ENCODE measurements around the gene KLHL29.

Gene KLHL29

DNA sequence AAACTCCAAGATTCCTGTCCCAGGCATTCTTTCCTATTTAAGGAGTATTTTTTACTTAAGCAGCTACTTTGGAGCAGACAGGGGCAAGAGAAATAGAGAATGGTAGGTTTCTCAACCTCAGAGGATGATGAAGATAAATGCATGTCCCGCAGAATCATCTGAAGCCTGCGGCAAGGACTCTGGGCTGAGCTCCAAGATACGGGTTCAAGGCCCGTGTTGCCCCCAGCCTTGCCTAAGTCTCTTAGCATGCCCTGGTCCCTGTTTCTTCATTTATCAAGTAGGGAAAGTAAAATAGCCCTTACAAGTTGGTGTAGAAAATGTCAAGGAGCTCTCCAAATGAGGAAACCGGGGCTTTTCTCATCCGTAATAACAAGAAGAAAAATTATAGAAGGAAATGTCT, 214.0 kb downstream of the KLHL29 start:
- no peak overlapping the region for H3K4me2 ChIP-seq (ENCODE audit: insufficient read depth, low read length)
- no peak overlapping the region for H3K27ac ChIP-seq (ENCODE audit: low read length)
- no peak for TF ChIP-seq EZH2 (IDR thresholded peaks at IDR 0.05; ENCODE audit: borderline replicate concordance, low read depth, low read length, severe bottlenecking)
- TF ChIP-seq, protein P1, sequence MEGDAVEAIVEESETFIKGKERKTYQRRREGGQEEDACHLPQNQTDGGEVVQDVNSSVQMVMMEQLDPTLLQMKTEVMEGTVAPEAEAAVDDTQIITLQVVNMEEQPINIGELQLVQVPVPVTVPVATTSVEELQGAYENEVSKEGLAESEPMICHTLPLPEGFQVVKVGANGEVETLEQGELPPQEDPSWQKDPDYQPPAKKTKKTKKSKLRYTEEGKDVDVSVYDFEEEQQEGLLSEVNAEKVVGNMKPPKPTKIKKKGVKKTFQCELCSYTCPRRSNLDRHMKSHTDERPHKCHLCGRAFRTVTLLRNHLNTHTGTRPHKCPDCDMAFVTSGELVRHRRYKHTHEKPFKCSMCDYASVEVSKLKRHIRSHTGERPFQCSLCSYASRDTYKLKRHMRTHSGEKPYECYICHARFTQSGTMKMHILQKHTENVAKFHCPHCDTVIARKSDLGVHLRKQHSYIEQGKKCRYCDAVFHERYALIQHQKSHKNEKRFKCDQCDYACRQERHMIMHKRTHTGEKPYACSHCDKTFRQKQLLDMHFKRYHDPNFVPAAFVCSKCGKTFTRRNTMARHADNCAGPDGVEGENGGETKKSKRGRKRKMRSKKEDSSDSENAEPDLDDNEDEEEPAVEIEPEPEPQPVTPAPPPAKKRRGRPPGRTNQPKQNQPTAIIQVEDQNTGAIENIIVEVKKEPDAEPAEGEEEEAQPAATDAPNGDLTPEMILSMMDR (IDR thresholded peaks at IDR 0.05; ENCODE audit: borderline replicate concordance, extremely low read depth, low read length, poor library complexity, severe bottlenecking): no peak
- H3K79me2 ChIP-seq (ENCODE audit: insufficient read depth, low read length): no peaks in the 10 kb centered on the region
- no peak overlapping the region for H2AFZ ChIP-seq (ENCODE audit: low read depth, low read length)
- no peaks in the 10 kb centered on the region for H3K9me3 ChIP-seq (ENCODE audit: insufficient read depth, low read length, severe bottlenecking)
- no peak overlapping the region for H3K9ac ChIP-seq (ENCODE audit: low read depth, low read length)
- H3K4me3 ChIP-seq (ENCODE audit: low read depth in 1 of 2, low read length in 2 of 2): no peak overlapping the region
- no peak for DNase-seq
- H4K20me1 ChIP-seq (ENCODE audit: insufficient read depth, low read length): 0 out of 2 replicates have a peak, but pooled peaks cover 4% of the 10 kb centered on the region
- no peak for ATAC-seq (ENCODE audit: insufficient read depth, low read depth)
- no peaks in the 10 kb centered on the region for H3K36me3 ChIP-seq (ENCODE audit: insufficient read depth, low read length)
- H3K4me1 ChIP-seq (ENCODE audit: insufficient read depth, low read length): no peaks in the 10 kb centered on the region
- peaks cover 5% of the 10 kb centered on the region for H3K27me3 ChIP-seq (ENCODE audit: insufficient read depth, low read length, poor library complexity)

DNA sequence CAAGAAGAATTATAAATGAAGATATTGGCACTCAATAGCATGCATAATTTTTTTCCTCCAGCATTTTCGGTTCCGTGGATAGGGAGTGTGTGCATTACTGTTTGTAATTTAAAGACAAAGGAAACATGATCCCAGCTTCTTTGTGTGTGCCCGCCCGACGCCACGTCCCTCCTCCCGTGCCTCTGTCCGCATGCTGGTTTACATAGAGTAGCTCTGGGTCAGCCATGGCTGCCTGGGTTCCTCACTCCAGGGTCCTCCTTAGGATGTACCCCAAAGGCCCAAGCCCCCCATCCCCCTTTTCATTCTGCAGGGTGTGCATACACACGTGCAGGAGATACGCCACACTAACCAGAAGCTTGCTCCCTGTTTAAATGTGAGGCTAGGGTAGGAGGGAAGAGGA, 214.7 kb downstream of the KLHL29 start:
- Histone ChIP-seq H2AFZ (ENCODE audit: low read depth, low read length) (no peak overlapping the region), H3K79me2 (ENCODE audit: insufficient read depth, low read length) (no peaks in the 10 kb centered on the region), H3K27me3 (ENCODE audit: insufficient read depth, low read length, poor library complexity) (peaks cover 5% of the 10 kb centered on the region), H3K36me3 (ENCODE audit: insufficient read depth, low read length) (no peaks in the 10 kb centered on the region), H3K9ac (ENCODE audit: low read depth, low read length) (no peak overlapping the region), H3K4me1 (ENCODE audit: insufficient read depth, low read length) (no peaks in the 10 kb centered on the region), H4K20me1 (ENCODE audit: insufficient read depth, low read length) (0 out of 2 replicates have a peak, but pooled peaks cover 4% of the 10 kb centered on the region), H3K4me2 (ENCODE audit: insufficient read depth, low read length) (no peak overlapping the region), H3K9me3 (ENCODE audit: insufficient read depth, low read length, severe bottlenecking) (no peaks in the 10 kb centered on the region), H3K27ac (ENCODE audit: low read length) (no peak overlapping the region), H3K4me3 (ENCODE audit: low read depth in 1 of 2, low read length in 2 of 2) (no peak overlapping the region)
- no peak for DNase-seq
- no peak for ATAC-seq (ENCODE audit: insufficient read depth, low read depth)
- TF ChIP-seq EZH2 (IDR thresholded peaks at IDR 0.05; ENCODE audit: borderline replicate concordance, low read depth, low read length, severe bottlenecking): no peak
- TF ChIP-seq, protein P1 (IDR thresholded peaks at IDR 0.05; ENCODE audit: borderline replicate concordance, extremely low read depth, low read length, poor library complexity, severe bottlenecking): no peak

DNA sequence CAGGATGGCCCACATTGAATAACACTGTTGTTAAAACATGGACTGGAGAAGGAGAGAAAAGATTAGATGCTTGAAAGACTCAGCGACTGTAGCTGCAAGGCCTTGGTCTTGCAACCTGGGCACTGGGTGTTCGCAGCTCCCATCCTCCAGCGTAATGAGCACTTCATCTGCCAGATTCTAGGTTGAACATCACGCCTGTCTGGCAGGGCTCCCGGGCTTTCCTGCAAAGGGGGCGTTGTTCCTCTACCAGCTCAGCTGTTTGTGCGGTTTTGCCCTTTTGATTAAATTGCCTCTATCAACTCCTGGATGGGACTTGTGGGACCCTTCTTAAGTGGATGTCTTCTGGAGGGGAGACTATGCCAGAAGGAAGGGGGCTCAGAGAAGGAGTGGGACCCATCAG, 215.4 kb downstream of the KLHL29 start:
- H3K36me3 ChIP-seq (ENCODE audit: insufficient read depth, low read length): no peaks in the 10 kb centered on the region
- TF ChIP-seq, protein P1 (IDR thresholded peaks at IDR 0.05; ENCODE audit: borderline replicate concordance, extremely low read depth, low read length, poor library complexity, severe bottlenecking): no peak
- no peak for TF ChIP-seq EZH2 (IDR thresholded peaks at IDR 0.05; ENCODE audit: borderline replicate concordance, low read depth, low read length, severe bottlenecking)
- no peaks in the 10 kb centered on the region for H3K79me2 ChIP-seq (ENCODE audit: insufficient read depth, low read length)
- H4K20me1 ChIP-seq (ENCODE audit: insufficient read depth, low read length): 0 out of 2 replicates have a peak, but pooled peaks cover 4% of the 10 kb centered on the region
- DNase-seq (no peak), ATAC-seq (ENCODE audit: insufficient read depth, low read depth) (no peak)
- peaks cover 5% of the 10 kb centered on the region for H3K27me3 ChIP-seq (ENCODE audit: insufficient read depth, low read length, poor library complexity)
- no peak overlapping the region for H3K27ac ChIP-seq (ENCODE audit: low read length)
- H2AFZ ChIP-seq (ENCODE audit: low read depth, low read length): no peak overlapping the region
- no peaks in the 10 kb centered on the region for H3K9me3 ChIP-seq (ENCODE audit: insufficient read depth, low read length, severe bottlenecking)
- H3K9ac ChIP-seq (ENCODE audit: low read depth, low read length): no peak overlapping the region
- H3K4me2 ChIP-seq (ENCODE audit: insufficient read depth, low read length): no peak overlapping the region
- H3K4me1 ChIP-seq (ENCODE audit: insufficient read depth, low read length): no peaks in the 10 kb centered on the region
- no peak overlapping the region for H3K4me3 ChIP-seq (ENCODE audit: low read depth in 1 of 2, low read length in 2 of 2)

Data from DND-41 (cell line).